ENCODE data around the gene AK5. TPM values are rescaled to one million over a fixed set of nuclear protein-coding genes. Genes with fewer than 3 reads are reported as not detected.

AK5 gene
- total and polyA plus RNA-seq, 4 donors: 0.06 to 3.0 (median 0.15) TPM; not detected in 1

DNA sequence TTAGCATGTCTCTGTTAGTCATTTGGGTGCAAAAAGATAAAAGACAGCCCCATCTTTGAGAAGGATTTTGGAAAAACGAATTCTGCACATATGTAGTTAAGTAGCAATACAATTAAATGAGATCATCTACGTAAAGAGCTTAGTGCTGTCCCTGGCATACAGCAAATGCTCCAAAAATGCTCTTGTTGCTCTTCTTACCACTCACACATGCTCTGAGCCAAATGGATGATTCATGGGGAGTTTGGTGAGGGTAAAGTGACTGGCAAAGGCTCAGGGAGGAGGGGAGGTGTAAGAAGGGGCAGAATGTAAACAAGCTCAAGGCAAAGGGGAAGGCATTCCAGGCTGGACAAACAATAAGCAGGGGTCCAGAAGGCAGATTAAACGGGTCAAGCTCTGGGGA, 191.9 kb downstream of the AK5 start:
- no peak overlapping the region for H3K9ac ChIP-seq (ENCODE audit: insufficient read depth in 1 of 2, low read length in 2 of 2)
- H3K9me3 ChIP-seq (ENCODE audit: control insufficient read depth in 4 of 4, insufficient read depth in 3 of 4, low read length in 3 of 4): peaks cover 0 to 4% (median 0%) of the 10 kb centered on the region in 4 donors
- DNase-seq: no peak
- no peak overlapping the region for H3K4me3 ChIP-seq
- WGBS, 2 donors: 62 to 73% methylated on average over 3 of the region's 3 CpGs
- H3K27me3 ChIP-seq (ENCODE audit: control insufficient read depth in 3 of 3, insufficient read depth in 3 of 3, low read length in 2 of 3): no peaks in the 10 kb centered on the region
- TF ChIP-seq, protein P1, sequence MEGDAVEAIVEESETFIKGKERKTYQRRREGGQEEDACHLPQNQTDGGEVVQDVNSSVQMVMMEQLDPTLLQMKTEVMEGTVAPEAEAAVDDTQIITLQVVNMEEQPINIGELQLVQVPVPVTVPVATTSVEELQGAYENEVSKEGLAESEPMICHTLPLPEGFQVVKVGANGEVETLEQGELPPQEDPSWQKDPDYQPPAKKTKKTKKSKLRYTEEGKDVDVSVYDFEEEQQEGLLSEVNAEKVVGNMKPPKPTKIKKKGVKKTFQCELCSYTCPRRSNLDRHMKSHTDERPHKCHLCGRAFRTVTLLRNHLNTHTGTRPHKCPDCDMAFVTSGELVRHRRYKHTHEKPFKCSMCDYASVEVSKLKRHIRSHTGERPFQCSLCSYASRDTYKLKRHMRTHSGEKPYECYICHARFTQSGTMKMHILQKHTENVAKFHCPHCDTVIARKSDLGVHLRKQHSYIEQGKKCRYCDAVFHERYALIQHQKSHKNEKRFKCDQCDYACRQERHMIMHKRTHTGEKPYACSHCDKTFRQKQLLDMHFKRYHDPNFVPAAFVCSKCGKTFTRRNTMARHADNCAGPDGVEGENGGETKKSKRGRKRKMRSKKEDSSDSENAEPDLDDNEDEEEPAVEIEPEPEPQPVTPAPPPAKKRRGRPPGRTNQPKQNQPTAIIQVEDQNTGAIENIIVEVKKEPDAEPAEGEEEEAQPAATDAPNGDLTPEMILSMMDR (IDR thresholded peaks at IDR 0.05; ENCODE audit: control extremely low read depth, extremely low read depth): no peak
- no peaks in the 10 kb centered on the region for H3K4me1 ChIP-seq (ENCODE audit: control insufficient read depth in 5 of 5, insufficient read depth in 5 of 5, low read length in 5 of 5)
- H3K27ac ChIP-seq (ENCODE audit: low read depth in 1 of 2, low read length in 1 of 2): no peak overlapping the region
- ATAC-seq (ENCODE audit: insufficient read depth, low FRiP score): no peak
- no peaks in the 10 kb centered on the region for H3K36me3 ChIP-seq (ENCODE audit: control insufficient read depth in 4 of 4, insufficient read depth in 4 of 4, low read length in 4 of 4)

DNA sequence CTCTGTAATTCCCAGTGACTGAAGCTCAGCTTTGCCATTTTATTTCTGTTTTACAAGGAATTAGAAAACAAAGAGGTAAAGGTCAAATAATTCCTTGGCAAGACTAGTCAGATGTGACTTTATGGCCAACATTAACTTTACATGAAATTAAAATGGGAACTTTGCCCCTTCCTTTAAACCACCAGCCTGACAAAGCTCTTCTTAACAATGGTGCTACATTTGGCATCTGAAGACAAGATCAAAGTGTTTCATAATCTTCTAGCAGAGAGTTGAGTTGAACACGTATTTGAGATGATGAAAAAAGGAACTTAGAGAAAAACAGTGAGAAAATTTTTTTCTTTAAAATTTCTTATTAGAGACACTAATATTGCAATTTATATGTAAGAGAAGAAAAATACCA, 193.8 kb downstream of the AK5 start:
- Histone ChIP-seq H3K9me3 (ENCODE audit: control insufficient read depth in 4 of 4, insufficient read depth in 3 of 4, low read length in 3 of 4) (peaks cover 0 to 4% (median 0%) of the 10 kb centered on the region in 4 donors), H3K9ac (ENCODE audit: insufficient read depth in 1 of 2, low read length in 2 of 2) (no peak overlapping the region), H3K4me1 (ENCODE audit: control insufficient read depth in 5 of 5, insufficient read depth in 5 of 5, low read length in 5 of 5) (no peaks in the 10 kb centered on the region), H3K4me3 (no peak overlapping the region), H3K27me3 (ENCODE audit: control insufficient read depth in 3 of 3, insufficient read depth in 3 of 3, low read length in 2 of 3) (no peaks in the 10 kb centered on the region), H3K27ac (ENCODE audit: low read depth in 1 of 2, low read length in 1 of 2) (no peak overlapping the region), H3K36me3 (ENCODE audit: control insufficient read depth in 4 of 4, insufficient read depth in 4 of 4, low read length in 4 of 4) (no peaks in the 10 kb centered on the region)
- DNase-seq (no peak), ATAC-seq (ENCODE audit: insufficient read depth, low FRiP score) (no peak)
- TF ChIP-seq, protein P1 (IDR thresholded peaks at IDR 0.05; ENCODE audit: control extremely low read depth, extremely low read depth): no peak
- 10 to 14% methylated on average over 1 of the region's 1 CpG for WGBS, 2 donors

DNA sequence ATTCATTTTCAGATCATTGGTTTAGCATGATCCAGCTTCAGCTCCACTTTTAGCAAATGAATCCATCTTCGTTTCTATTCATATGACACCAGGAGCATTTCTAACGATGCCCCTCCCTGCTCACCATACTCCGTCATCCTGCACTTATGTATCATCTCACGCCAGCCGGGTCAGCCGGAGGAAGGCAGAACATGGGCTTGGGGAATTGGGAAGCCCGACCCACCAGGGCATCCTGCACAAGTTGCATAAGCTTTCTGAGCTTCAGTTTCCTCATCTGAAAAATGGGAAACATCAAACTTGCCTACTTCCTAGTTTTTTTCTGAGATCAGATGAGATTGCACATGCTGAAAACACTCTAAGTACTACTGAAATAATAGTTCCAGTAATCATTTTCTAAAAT, 194.7 kb downstream of the AK5 start:
- TF ChIP-seq, protein P1 (IDR thresholded peaks at IDR 0.05; ENCODE audit: control extremely low read depth, extremely low read depth): no peak
- H3K36me3 ChIP-seq (ENCODE audit: control insufficient read depth in 4 of 4, insufficient read depth in 4 of 4, low read length in 4 of 4): no peaks in the 10 kb centered on the region
- no peak for ATAC-seq (ENCODE audit: insufficient read depth, low FRiP score)
- no peak for DNase-seq
- H3K9ac ChIP-seq (ENCODE audit: insufficient read depth in 1 of 2, low read length in 2 of 2): no peak overlapping the region
- H3K9me3 ChIP-seq (ENCODE audit: control insufficient read depth in 4 of 4, insufficient read depth in 3 of 4, low read length in 3 of 4): peaks cover 0 to 4% (median 0%) of the 10 kb centered on the region in 4 donors
- no peaks in the 10 kb centered on the region for H3K4me1 ChIP-seq (ENCODE audit: control insufficient read depth in 5 of 5, insufficient read depth in 5 of 5, low read length in 5 of 5)
- no peaks in the 10 kb centered on the region for H3K27me3 ChIP-seq (ENCODE audit: control insufficient read depth in 3 of 3, insufficient read depth in 3 of 3, low read length in 2 of 3)
- H3K27ac ChIP-seq (ENCODE audit: low read depth in 1 of 2, low read length in 1 of 2): no peak overlapping the region
- H3K4me3 ChIP-seq: no peak overlapping the region
- 35 to 47% methylated on average over 7 of the region's 7 CpGs for WGBS, 2 donors

DNA sequence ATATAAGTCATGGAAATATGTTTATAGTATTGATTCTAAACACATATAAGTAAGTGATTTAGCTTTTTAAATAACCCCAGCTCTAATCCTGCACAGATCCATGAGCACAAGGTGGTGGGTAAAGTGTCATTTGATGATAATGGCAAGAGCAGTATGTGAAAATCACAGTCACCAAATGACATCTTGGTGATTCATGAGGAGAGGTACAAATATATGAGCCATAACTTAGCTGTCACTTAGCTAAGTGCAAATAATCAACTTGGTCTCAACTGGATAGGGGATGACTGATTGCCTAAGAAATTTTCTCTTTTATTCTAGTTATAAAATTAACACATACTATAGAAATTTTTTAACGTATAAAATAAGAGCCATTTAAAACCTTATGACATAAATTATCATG, 202.5 kb downstream of the AK5 start:
- TF ChIP-seq, protein P1 (IDR thresholded peaks at IDR 0.05; ENCODE audit: control extremely low read depth, extremely low read depth): no peak
- Histone ChIP-seq H3K9ac (ENCODE audit: insufficient read depth in 1 of 2, low read length in 2 of 2) (no peak overlapping the region), H3K36me3 (ENCODE audit: control insufficient read depth in 4 of 4, insufficient read depth in 4 of 4, low read length in 4 of 4) (no peaks in the 10 kb centered on the region), H3K4me3 (no peak overlapping the region), H3K27me3 (ENCODE audit: control insufficient read depth in 3 of 3, insufficient read depth in 3 of 3, low read length in 2 of 3) (no peaks in the 10 kb centered on the region), H3K27ac (ENCODE audit: low read depth in 1 of 2, low read length in 1 of 2) (no peak overlapping the region), H3K9me3 (ENCODE audit: control insufficient read depth in 4 of 4, insufficient read depth in 3 of 4, low read length in 3 of 4) (no peaks in the 10 kb centered on the region), H3K4me1 (ENCODE audit: control insufficient read depth in 5 of 5, insufficient read depth in 5 of 5, low read length in 5 of 5) (no peaks in the 10 kb centered on the region)
- 86 to 88% methylated on average over 1 of the region's 1 CpG for WGBS, 2 donors
- DNase-seq: no peak
- ATAC-seq (ENCODE audit: insufficient read depth, low FRiP score): no peak

All from lung (tissue), 12 donors.